Measurements from ENCODE around the gene VANGL2.

- TF ChIP-seq, protein P1, sequence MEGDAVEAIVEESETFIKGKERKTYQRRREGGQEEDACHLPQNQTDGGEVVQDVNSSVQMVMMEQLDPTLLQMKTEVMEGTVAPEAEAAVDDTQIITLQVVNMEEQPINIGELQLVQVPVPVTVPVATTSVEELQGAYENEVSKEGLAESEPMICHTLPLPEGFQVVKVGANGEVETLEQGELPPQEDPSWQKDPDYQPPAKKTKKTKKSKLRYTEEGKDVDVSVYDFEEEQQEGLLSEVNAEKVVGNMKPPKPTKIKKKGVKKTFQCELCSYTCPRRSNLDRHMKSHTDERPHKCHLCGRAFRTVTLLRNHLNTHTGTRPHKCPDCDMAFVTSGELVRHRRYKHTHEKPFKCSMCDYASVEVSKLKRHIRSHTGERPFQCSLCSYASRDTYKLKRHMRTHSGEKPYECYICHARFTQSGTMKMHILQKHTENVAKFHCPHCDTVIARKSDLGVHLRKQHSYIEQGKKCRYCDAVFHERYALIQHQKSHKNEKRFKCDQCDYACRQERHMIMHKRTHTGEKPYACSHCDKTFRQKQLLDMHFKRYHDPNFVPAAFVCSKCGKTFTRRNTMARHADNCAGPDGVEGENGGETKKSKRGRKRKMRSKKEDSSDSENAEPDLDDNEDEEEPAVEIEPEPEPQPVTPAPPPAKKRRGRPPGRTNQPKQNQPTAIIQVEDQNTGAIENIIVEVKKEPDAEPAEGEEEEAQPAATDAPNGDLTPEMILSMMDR (IDR thresholded peaks at IDR 0.05; ENCODE audit: insufficient read depth, low read length), result no peak
- TF ChIP-seq POLR2AphosphoS5 (IDR thresholded peaks at IDR 0.05; ENCODE audit: low read depth), result no peak
- no peak for TF ChIP-seq GABPA (IDR thresholded peaks at IDR 0.05; ENCODE audit: low read depth)
- TF ChIP-seq, protein P2, sequence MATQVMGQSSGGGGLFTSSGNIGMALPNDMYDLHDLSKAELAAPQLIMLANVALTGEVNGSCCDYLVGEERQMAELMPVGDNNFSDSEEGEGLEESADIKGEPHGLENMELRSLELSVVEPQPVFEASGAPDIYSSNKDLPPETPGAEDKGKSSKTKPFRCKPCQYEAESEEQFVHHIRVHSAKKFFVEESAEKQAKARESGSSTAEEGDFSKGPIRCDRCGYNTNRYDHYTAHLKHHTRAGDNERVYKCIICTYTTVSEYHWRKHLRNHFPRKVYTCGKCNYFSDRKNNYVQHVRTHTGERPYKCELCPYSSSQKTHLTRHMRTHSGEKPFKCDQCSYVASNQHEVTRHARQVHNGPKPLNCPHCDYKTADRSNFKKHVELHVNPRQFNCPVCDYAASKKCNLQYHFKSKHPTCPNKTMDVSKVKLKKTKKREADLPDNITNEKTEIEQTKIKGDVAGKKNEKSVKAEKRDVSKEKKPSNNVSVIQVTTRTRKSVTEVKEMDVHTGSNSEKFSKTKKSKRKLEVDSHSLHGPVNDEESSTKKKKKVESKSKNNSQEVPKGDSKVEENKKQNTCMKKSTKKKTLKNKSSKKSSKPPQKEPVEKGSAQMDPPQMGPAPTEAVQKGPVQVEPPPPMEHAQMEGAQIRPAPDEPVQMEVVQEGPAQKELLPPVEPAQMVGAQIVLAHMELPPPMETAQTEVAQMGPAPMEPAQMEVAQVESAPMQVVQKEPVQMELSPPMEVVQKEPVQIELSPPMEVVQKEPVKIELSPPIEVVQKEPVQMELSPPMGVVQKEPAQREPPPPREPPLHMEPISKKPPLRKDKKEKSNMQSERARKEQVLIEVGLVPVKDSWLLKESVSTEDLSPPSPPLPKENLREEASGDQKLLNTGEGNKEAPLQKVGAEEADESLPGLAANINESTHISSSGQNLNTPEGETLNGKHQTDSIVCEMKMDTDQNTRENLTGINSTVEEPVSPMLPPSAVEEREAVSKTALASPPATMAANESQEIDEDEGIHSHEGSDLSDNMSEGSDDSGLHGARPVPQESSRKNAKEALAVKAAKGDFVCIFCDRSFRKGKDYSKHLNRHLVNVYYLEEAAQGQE (IDR thresholded peaks at IDR 0.05; ENCODE audit: insufficient replicate concordance, low read depth), result no peak
- TF ChIP-seq SPI1 (IDR thresholded peaks at IDR 0.05; ENCODE audit: borderline replicate concordance, low read depth), result no peak
These were observed 11.6 kb downstream of the VANGL2 start for GRCh38 chr1:160412028-160412362.

All from HL-60 (cell line).